Activated T-cell treated with anti-CD3 and anti-CD28 coated beads, Interleukin-2, amount 50 U/mL, for 1 hour (primary cell): ENCODE results near the gene CFAP92.
A peak's percentile ranks its signal among the peaks of the same experiment; 100 is the strongest.

ENCODE experiments used
- DNase-seq: peaks from one replicate; pipeline ENCODE4 v3.0.0-alpha.2; 2020

The CFAP92 gene

GRCh38 chr3:129025691-129026435, 32.0 kb upstream of the CFAP92 start:
- no peak for DNase-seq

DNA sequence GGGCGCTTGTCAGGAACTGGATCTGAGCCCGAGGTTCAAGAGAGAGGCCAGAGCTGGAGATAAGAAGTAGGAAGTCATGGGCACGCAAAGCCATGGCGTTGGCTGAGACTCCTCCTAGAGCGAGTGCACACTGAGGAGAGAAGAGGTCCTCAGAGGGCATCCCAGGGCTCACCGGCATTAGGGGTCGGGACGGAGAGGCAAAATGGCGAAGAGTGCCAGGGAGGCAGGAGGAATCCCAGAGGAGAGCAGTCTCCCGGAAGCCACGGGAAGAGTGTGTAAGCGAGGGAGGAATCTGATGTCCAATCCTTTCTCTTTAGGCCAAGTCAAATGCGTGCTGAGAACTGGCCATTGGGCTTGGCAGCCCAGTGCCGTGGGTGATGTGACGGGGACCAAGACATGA, 31.2 kb upstream of the CFAP92 start:
- DNase-seq: no peak

DNA sequence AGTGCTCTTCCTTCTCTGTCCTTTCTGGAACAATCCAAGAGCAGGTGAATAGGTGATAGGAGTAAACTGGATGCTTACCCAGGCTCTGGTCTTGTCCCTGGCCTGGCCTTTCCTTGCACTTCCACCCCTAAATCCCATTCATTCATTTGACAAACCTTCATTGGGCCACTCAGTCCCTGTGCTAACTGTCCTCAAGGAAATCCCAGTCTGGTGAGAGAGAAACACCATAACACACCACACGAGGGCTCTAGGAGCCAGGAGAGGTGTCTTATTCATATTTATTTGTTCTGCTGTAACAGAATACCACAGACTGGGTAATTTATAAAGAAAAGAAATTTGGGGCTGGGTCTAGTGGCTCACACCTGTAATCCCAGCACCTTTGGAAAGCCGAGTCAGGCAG, 30.0 kb upstream of the CFAP92 start:
- no peak for DNase-seq

- DNase-seq: no peak
Observed at GRCh38 chr3:129023008-129023358, 29.1 kb upstream of the CFAP92 start.

DNA sequence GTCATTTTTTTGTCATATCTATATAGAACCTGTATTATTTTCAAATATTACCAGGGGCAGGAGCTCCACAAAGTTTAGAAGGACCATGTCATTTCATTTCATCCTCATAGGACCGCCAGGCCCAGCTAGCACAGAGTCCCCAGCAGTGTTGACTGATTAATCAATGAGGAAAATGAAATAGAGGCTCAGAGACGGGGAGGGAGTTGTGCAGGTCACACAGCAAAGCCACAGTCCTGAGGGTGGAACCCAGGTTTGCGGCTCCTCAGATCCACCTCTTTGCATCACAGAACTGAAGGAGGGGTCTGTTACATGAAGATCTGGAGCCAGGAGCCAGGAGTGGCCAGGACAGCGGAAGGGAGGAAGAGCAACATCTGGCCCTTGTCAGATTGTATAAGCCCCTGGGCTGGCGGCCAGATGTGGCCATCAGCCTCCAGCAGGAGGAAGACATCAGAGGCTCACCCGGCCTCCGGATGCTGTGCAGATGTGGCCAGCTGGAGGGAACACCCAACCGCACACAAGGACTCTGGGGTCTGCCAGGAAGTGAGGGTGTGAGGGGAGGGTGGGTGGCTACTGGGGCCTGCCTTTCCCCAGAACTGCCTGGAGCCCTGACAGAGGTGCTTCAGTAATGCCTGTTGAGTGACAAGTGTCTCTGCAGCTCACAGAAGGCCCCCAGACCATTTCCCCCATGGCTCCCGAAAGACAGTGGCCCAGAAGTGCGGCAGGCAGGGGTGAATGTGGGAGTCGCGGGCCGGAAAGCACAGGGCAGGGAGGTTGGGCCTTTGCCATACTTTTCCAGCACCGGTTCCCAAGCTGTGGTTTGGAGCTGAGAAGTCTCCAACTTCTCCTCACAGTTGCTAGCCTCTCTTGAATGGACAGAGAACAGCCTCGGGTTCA, 28.5 kb upstream of the CFAP92 start:
- no peak for DNase-seq

DNA sequence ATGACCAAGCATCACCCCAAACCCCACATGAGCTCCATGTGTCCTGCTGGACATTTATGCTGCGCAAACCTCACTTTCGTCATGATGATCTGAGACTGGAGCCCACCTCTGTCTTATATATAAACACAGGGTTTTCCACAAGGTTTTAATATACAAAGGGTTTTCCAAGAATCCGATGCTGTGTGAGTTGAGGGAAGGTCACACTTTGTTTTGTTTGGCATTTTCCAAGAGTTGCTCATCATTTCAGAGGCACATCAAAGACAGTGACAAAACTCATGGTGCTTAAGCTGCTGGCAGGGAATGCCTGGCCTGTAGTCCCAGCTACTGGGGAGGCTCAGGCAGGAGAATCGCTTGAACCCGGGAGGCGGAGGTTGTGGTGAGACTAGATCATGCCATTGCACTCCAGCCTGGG, 27.3 kb upstream of the CFAP92 start:
- DNase-seq: no peak

- no peak for DNase-seq
Observed at GRCh38 chr3:129020691-129021090, 26.8 kb upstream of the CFAP92 start.

DNA sequence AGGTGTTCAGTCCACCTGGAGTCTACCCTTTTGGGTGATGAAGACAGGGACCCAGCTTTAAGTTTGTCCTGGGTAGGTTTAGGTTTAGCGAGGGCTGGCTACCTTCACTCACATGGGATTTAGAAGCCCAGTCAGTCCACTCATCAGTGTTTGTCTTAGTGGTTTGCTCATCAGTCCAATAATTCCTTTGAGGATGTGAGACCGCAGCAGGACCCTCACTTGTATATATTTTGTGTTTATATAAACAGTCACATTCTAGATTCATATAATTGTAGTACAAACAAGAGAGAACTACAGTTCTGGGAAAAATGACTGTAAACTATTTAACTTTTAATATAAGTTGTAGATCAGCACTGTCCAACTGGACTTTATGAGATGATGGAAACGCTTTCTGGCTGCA, 25.4 kb upstream of the CFAP92 start:
- DNase-seq: no peak

DNA sequence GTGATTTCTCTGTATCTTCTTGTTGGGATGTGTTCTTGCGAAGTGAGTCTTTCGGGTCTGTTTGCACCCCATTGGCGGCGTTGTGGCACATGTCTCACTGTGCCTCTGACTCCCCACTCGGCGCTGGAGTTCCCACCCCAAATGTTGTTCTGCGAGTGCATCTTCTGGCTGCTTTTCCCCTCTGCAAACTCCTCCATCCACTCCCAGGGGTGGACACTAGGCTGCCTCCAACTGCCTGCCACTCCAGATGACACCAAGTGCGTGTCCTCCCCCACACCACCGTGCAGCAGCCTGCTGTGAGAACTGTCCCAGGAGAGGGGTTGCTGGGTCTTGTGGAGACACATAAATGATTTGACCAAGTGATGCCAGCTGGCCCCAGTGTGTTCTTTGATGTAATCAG, 24.9 kb upstream of the CFAP92 start:
- no peak for DNase-seq

DNA sequence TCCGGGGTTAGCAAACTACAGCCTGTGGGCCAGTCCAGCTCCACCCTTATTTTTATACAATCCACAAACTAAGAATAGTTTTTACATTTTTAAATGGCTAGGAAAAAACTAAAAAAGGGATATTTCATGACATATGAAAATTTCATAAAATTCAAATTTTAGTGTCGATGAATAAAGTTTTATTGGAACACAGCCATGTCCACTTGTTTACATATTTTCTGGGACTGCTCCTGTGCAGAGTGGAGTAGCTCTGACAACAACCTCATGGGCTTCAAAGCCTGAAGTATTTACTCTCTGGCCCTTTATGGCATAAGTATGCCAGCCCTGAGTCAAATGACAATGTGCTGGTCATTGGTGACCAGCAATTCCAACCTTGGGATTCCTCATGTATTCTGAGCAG, 24.4 kb upstream of the CFAP92 start:
- no peak for DNase-seq

DNA sequence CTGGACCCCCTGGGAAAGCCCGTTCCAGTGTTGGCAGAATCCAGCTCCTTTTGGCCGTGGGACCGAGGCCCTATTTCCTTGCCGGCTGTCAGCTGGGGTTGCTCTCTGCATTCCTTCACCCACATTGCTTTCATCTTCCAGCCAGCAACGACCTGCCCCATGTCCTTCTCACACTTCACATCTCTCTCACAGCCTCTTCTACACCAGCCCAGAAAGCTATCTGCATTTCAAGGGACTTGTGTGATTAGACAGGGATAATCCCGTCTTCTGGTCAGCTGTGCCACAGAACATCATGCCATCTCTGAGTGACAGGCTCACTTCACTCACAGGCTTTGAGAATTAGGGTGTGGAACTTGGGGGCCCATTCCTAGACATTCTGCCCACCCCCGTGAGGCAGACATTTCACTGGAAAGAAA, 23.6 kb upstream of the CFAP92 start:
- no peak for DNase-seq

- peak; percentile 41 for DNase-seq
Observed at GRCh38 chr3:129016720-129017483, 23.0 kb upstream of the CFAP92 start.

DNA sequence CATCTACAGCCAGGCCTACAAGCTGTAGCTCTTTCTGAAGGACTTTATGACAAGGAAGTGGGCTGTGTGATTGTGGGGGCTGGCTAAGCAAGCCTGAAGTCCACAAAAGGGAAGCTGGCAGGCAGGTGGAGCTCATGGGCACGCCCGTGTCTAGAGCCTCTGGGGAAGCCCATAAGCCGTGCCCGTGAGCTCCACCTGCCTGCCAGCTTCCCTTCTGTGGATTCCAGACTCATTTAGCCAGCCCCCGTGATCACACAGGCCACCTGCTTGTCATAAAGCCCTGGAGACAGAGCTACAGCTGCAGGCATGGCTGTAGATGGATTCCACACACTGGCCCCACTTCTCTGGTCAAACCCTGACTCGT, 22.5 kb upstream of the CFAP92 start:
- peak; percentile 61 for DNase-seq

- peak; percentile 52 for DNase-seq
Observed at GRCh38 chr3:129015388-129016105, 21.7 kb upstream of the CFAP92 start.

- no peak for DNase-seq
Observed at GRCh38 chr3:129014793-129015345, 21.0 kb upstream of the CFAP92 start.

DNA sequence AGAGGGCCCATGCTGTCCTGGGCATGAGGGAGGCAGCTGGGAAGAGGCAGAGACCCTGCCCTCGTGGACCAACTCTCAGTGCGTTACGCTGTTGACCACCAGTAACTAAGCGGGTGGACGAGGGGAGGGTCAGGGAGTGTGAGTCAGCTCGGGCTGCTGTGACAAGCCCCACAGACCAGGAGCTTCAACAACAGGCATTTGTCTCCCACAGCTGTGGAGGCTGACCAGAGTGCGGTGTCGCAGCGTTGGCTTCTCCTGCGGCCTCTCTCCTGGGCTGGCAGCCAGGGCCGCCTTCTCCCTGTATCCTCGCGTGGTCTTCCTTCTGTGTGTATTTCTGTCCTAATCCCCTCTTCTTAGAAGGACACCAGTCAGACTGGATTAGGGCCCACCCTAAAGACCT, 20.3 kb upstream of the CFAP92 start:
- no peak for DNase-seq

- no peak for DNase-seq
Observed at GRCh38 chr3:129013491-129013891, 19.6 kb upstream of the CFAP92 start.

DNA sequence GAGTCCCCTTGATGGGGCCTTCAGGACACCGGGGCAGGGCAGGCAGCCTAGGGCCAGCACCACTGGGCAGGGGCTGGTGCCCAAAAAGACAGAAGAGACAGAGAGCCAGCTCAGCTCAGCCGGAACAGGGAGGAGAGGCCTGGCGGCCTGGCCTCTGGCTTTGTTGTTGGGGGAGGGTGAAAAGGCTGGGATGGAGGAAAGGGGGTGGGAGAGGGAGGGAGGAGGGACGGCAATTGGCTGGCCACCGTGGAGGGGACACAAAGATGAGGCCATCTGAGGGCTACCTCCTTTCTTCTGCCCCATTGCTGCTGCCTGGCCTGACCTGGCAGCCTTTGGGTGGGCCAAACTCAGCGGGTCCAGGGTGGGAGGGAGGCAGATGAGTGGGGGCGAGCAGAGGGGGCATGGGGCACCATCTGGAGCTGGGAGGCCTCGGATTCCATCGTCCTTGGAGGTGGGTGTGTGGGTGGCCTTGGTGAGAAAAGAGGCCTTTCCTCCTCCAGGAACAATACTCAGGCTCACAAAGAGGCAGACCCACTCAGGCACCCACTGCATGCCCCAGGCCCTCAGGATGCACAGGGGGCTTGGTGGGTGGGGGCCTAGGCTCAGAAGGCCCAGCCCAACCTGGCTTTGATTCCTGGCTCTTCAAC, 16.6 kb upstream of the CFAP92 start:
- DNase-seq: no peak

DNA sequence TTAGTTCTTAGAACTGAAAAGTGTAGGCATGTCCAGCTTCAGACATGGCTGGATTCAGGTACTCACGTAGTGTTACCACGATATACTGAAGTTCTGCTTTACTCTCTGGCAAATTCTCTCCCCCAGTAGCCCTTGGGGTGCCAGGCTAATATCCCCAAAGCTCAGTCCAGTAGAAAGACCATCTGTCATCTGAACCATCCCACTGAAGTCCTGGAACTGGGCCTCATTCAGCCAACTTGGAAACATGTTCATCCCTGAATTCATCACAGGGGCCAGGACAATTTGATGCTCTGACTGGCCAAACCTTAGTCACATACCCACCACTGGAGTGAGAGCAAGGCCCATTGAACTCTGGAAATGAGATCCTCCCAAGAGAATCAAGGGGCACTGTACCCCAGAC, 15.4 kb upstream of the CFAP92 start:
- no peak for DNase-seq

DNA sequence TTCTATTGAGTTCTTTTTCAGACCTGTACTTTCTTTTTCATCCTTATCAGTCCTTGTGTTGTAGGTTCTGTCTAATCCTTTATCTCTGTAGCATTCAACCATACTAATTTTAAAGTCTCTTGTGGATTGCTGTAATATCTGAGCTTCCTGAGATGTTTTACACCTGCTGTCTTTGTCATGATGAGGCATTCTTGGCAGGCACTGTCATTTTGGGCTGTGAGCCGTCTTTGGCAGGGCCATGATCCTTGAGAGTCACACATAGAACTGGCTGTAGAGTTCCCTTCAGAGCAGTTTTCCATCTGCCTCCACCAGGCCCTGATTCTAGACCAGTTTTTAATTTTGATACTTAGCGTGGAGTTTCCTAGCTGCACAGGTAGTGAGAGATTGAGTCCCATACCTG, 13.9 kb upstream of the CFAP92 start:
- DNase-seq: no peak

DNA sequence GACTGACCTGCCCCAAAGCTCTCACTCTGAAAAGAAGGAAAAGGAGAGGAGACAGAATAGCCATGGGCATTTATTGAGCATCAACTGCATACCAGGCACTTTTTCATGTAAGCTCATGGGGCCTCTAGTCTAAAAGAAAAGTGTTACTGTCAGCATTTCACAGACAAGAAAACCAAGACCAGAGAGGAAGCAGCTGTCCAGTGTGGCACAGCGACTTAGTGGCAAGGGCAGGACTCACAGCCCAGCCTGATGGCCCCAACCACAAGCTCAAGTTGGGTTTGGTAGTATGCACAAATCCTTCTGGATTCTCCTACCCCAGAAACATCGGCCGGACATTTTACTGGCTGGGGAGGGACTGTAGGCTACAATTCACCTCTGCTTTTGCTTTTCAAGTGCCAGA, 13.0 kb upstream of the CFAP92 start:
- no peak for DNase-seq
